Left kidney (tissue), 2 donors: ENCODE results near the gene CELA2A. TPM values are rescaled to one million over a fixed set of nuclear protein-coding genes. Genes with fewer than 3 reads are reported as not detected.
"Not testable (repeated sequence)": the region's sequence is repeated elsewhere in the genome, so short reads cannot be mapped to it uniquely, and the experiment has no call there.

Experiments used
- DNase-seq: peaks from one replicate; pipeline ENCODE4 v3.0.0-alpha.2; 2013
- polyA plus RNA-seq: library from polyadenylated mRNA; unstranded; fragments of 120-200 nt; gene quantifications from one replicate; pipeline ENCODE4 v1.2.1, GENCODE V29; 2013; ENCODE audit not compliant: insufficient read length

The CELA2A gene
- polyA plus RNA-seq, 1 donor: 0.70 TPM

GRCh38 chr1:15500184-15501178 is 43.9 kb downstream of the CELA2A start:
- DNase-seq: no peak

GRCh38 chr1:15501208-15502032 is 44.9 kb downstream of the CELA2A start:
- DNase-seq: no peak

- no peak for DNase-seq
These were observed 47.9 kb downstream of the CELA2A start for GRCh38 chr1:15504436-15504835.

DNA sequence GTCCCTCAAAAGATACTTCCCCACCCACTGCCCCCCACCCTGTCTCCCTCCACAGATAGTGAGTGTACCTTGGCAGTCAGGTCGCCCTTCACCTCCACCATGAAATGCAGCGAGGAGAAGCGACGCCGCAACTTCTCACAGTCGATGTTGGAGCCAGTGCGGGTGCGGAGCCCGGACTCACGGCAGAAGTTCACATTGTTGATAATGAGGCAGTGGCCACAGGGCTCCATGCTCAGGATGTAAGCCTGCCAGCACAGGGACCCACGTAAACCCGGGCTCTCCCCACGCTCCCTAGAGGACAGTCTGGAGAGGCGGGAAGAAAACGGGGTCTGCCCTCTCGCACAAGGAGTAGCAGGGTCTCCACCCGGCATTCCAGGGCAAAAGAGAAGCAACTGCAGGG is 50.3 kb downstream of the CELA2A start:
- DNase-seq: no peak

DNA sequence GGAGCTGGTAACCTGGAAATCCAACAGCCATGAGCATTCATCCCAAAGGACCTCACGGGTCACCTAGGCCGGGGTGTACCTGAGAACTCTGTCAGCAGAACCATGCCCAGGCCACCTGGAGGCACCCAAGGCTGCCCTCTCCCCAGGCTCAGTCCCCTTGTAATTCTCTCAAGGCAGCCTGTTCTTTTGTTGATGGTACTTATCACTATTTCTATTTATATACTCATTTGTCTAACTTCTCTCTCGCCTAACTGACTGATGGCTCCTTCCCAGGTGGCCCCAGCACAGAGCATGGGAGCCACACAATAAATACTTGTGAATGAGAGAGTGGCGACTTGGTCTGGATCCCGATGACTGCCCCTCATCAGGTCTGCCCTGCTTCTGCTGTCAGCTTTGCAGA is 50.7 kb downstream of the CELA2A start:
- no peak for DNase-seq

GRCh38 chr1:15508700-15509487 is 52.4 kb downstream of the CELA2A start:
- no peak for DNase-seq

- DNase-seq: no peak
These were observed 53.1 kb downstream of the CELA2A start for GRCh38 chr1:15509586-15509985.

GRCh38 chr1:15510611-15511405 is 54.3 kb downstream of the CELA2A start:
- no peak for DNase-seq

DNA sequence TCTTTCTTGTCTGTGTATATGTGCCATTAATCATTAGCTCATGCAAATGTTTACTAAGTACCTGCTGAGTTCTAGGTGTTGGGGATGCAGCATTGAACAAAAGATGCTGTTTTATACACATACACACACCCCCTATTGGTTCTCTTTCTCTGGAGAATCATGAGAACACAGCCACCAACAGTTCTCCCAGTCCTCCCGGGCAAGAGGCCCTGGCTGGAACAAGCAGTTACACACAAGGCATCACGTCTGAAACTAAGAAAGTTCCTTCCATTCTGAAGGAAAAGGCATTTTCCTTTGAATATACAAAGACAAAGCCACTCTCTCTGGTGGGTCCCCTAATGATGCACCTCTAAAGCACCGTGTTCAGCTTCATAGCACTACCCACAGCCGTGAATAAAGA is 56.7 kb downstream of the CELA2A start:
- no peak for DNase-seq

DNA sequence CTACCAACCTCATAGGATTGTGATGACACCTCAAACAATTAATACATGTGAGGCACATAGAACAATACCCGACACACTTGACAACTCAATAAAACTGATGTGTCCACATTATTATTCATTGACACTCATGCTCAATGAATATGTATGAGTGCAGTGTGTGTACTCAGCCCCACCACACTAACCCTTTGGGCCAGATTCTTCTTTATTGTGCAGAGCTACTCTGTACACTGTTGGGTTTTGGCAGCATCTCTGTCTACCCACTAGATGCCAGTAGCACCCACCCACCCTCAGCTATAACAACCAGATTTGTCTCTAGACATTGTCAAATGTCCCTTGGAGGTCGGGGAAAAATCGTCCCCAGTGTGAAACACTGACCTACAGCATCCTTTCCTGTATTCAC is 57.4 kb downstream of the CELA2A start:
- DNase-seq: no peak

DNA sequence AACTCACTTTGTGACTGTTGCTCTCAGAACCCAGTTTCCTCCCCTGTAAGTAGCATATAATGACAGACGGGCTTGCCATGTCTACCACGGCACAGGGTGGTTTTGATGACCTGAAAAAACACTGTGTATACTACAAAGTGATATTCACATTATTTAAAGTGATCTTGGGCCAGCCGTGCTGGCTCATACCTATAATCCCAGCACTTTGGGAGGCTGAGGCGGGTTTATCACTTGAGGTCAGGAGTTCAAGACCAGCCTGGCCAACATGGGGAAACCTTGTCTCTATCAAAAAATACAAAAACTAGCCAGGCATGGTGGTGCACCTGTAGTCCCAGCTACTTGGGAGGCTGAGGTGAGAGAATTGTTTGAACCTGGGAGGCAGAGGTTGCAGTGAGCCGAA is 58.0 kb downstream of the CELA2A start:
- DNase-seq: not testable (repeated sequence)

GRCh38 chr1:15515022-15515663 is 58.6 kb downstream of the CELA2A start:
- no peak for DNase-seq

DNA sequence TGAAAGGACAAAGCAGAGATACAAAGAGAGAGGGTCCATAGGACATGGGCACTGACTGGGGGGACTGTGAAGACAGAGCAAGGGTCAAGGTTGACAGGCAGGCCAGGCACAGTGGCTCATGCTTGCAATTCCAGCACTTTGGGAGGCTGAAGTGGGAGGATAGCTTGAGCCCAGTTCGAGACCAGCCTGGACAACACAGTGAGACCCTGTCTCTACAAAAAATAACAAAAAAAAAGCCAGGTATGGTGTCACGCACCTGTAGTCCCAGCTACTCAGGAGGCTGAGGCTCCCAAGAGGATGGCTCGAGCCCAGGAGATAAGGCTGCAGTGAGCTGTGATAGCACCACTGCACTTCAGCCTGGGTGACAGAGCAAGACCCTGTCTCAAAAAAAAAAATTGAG is 63.1 kb downstream of the CELA2A start:
- DNase-seq: no peak

- peak; percentile 39 for DNase-seq
These were observed 64.8 kb downstream of the CELA2A start for GRCh38 chr1:15521206-15521906.

Other genes starting within 250 kb of the CELA2A start
- gene FHAD1, start 209.5 kb upstream of the CELA2A start, polyA plus RNA-seq: 3.7 TPM
- gene EFHD2, start 46.8 kb upstream of the CELA2A start, polyA plus RNA-seq: 9.2 TPM
- gene CTRC, start 18.3 kb upstream of the CELA2A start, polyA plus RNA-seq: 0.22 TPM
- gene CELA2B, start 19.4 kb downstream of the CELA2A start, polyA plus RNA-seq: 0.43 TPM
- gene CASP9, start 67.5 kb downstream of the CELA2A start, polyA plus RNA-seq: 31.0 TPM
- 36.6 TPM for gene DNAJC16, start 70.1 kb downstream of the CELA2A start, polyA plus RNA-seq
- gene AGMAT, start 128.3 kb downstream of the CELA2A start, polyA plus RNA-seq: 35.3 TPM
- gene DDI2, start 160.7 kb downstream of the CELA2A start, polyA plus RNA-seq: 28.1 TPM
- 41.7 TPM for gene PLEKHM2, start 227.6 kb downstream of the CELA2A start, polyA plus RNA-seq